Measurements from ENCODE around the gene DTNB. TPM values are rescaled to one million over a fixed set of nuclear protein-coding genes. Genes with fewer than 3 reads are reported as not detected.
"Not testable (repeated sequence)": the region's sequence is repeated elsewhere in the genome, so short reads cannot be mapped to it uniquely, and the experiment has no call there.

DTNB gene
- polyA plus RNA-seq, 1 of the 3 experiments (the other 2 are of a cell fraction), result 15.3 TPM

DNA sequence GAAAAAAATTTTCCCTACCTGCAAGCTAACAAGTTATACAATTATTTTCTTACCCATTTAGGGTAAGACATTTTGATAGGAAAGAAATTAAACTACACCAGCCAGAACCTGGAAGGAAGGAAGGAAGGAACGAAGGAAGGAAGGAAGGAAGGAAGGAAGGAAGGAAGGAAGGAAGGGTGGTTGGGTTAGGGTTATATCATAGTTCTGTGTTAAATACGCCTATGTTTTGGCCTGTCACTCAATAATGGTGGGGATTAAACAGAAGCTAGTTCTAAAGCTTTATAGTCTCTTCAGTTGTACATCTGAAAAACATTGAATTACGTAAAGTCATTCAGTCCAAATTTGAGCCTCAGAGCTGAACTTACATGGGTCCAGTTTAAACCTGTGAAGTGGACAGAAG lies 256.7 kb downstream of the DTNB start (continued):
- no peak for TF ChIP-seq SMC3 (IDR thresholded peaks at IDR 0.05; ENCODE audit: low read depth, low read length)

- H3K4me1 ChIP-seq (ENCODE audit: control insufficient read depth in 1 of 2, insufficient read depth in 2 of 2, low read depth in 1 of 2, low read length in 1 of 2), result peaks cover 6 to 10% of the 10 kb centered on the region in 2 experiments; a peak in 3 of 4 replicates
- CTCF ChIA-PET, result interaction anchor here (0.9 kb wide), 1 partner anchor 25 kb away, joined by 3 read pairs; no protein-coding TSS in a partner anchor
- POLR2A ChIA-PET, result no interaction called here
Measured at GRCh38 chr2:25414781-25415180, 258.6 kb downstream of the DTNB start.

GRCh38 chr2:25413409-25413808 lies 260.0 kb downstream of the DTNB start:
- H3K79me2 ChIP-seq (ENCODE audit: insufficient read depth); H3K9ac ChIP-seq; H3K4me2 ChIP-seq; POLR2A ChIA-PET; DNase-seq; H3K4me3 ChIP-seq (ENCODE audit: low read depth in 2 of 2, low read length in 1 of 2); H4K20me1 ChIP-seq (ENCODE audit: insufficient read depth); H3K27me3 ChIP-seq (ENCODE audit: insufficient read depth); H3F3A ChIP-seq (replicated peaks; ENCODE audit: insufficient read depth); H3K9me3 ChIP-seq; H2AFZ ChIP-seq (ENCODE audit: low read depth); H3K4me1 ChIP-seq (ENCODE audit: control insufficient read depth in 1 of 2, insufficient read depth in 2 of 2, low read depth in 1 of 2, low read length in 1 of 2); H3K27ac ChIP-seq (ENCODE audit: low read depth in 2 of 2, low read length in 1 of 2); H3K36me3 ChIP-seq (replicated peaks in 1 of 2; ENCODE audit: control insufficient read depth in 1 of 2, insufficient read depth in 2 of 2, low read length in 1 of 2); H3K9me2 ChIP-seq: not testable (repeated sequence)
- 86% methylated on average over 7 of the region's 7 CpGs for WGBS (ENCODE audit: low lambda C conversion rate)
- CTCF ChIA-PET, result interaction anchor here (0.9 kb wide), 1 partner anchor 60 kb away, joined by 3 read pairs; no protein-coding TSS in a partner anchor

More at GRCh38 chr2:25414781-25415180, 258.6 kb downstream of the DTNB start:
- Histone ChIP-seq H3K9ac (no peak overlapping the region), H3K4me3 (ENCODE audit: low read depth in 2 of 2, low read length in 1 of 2) (no peak overlapping the region), H3K79me2 (ENCODE audit: insufficient read depth) (no peaks in the 10 kb centered on the region), H3K27ac (ENCODE audit: low read depth in 2 of 2, low read length in 1 of 2) (no peak overlapping the region), H3K36me3 (replicated peaks in 1 of 2; ENCODE audit: control insufficient read depth in 1 of 2, insufficient read depth in 2 of 2, low read length in 1 of 2) (no peaks in the 10 kb centered on the region), H2AFZ (ENCODE audit: low read depth) (no peak overlapping the region), H3K4me2 (no peak overlapping the region), H3K9me3 (no peaks in the 10 kb centered on the region), H3K27me3 (ENCODE audit: insufficient read depth) (no peaks in the 10 kb centered on the region), H3F3A (replicated peaks; ENCODE audit: insufficient read depth) (no peaks in the 10 kb centered on the region), H3K9me2 (no peaks in the 10 kb centered on the region), H4K20me1 (ENCODE audit: insufficient read depth) (no peaks in the 10 kb centered on the region)
- no peak for DNase-seq
- no peak for TF ChIP-seq IRF3 (IDR thresholded peaks at IDR 0.05; ENCODE audit: low read depth, low read length)
- no peak for TF ChIP-seq FOXM1 (IDR thresholded peaks at IDR 0.05; ENCODE audit: low read depth)
- TF ChIP-seq, protein P1, sequence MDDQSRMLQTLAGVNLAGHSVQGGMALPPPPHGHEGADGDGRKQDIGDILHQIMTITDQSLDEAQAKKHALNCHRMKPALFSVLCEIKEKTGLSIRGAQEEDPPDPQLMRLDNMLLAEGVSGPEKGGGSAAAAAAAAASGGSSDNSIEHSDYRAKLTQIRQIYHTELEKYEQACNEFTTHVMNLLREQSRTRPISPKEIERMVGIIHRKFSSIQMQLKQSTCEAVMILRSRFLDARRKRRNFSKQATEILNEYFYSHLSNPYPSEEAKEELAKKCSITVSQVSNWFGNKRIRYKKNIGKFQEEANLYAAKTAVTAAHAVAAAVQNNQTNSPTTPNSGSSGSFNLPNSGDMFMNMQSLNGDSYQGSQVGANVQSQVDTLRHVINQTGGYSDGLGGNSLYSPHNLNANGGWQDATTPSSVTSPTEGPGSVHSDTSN (IDR thresholded peaks at IDR 0.05), result no peak
- no peak for TF ChIP-seq USF1 (IDR thresholded peaks at IDR 0.05; ENCODE audit: borderline replicate concordance, low read depth)
- TF ChIP-seq TEAD4 (IDR thresholded peaks at IDR 0.05; ENCODE audit: borderline replicate concordance, insufficient read depth), result no peak
- TF ChIP-seq MXI1 (IDR thresholded peaks at IDR 0.05; ENCODE audit: low read depth, low read length), result no peak
- TF ChIP-seq NRF1 (IDR thresholded peaks at IDR 0.05; ENCODE audit: low read depth, low read length), result no peak
- TF ChIP-seq SMC3 (IDR thresholded peaks at IDR 0.05; ENCODE audit: low read depth, low read length), result no peak
- TF ChIP-seq JUND (IDR thresholded peaks at IDR 0.05), result no peak
- TF ChIP-seq SIN3A (IDR thresholded peaks at IDR 0.05; ENCODE audit: borderline replicate concordance, low read depth, low read length), result no peak
- no peak for TF ChIP-seq TAF1 (IDR thresholded peaks at IDR 0.05; ENCODE audit: borderline replicate concordance, low read depth, low read length)
- no peak for TF ChIP-seq MEF2A (IDR thresholded peaks at IDR 0.05; ENCODE audit: borderline replicate concordance, low read depth)
- no peak for TF ChIP-seq EZH2phosphoT487 (IDR thresholded peaks at IDR 0.05; ENCODE audit: borderline replicate concordance, low read depth)
- no peak for TF ChIP-seq NFIC (IDR thresholded peaks at IDR 0.05; ENCODE audit: borderline replicate concordance)
- no peak for TF ChIP-seq RAD21 (IDR thresholded peaks at IDR 0.05; ENCODE audit: low read length)
- no peak for TF ChIP-seq MAX (IDR thresholded peaks at IDR 0.05; ENCODE audit: low read depth)
- TF ChIP-seq YY1 (IDR thresholded peaks at IDR 0.05; ENCODE audit: low read depth), result no peak
- TF ChIP-seq EP300 (IDR thresholded peaks at IDR 0.05; ENCODE audit: borderline replicate concordance in 1 of 2, low read depth in 1 of 2, low read length in 1 of 2), result no peak
- TF ChIP-seq CHD2 (IDR thresholded peaks at IDR 0.05; ENCODE audit: low read length, partially characterized antibody), result no peak
- 91% methylated on average over 6 of the region's 6 CpGs for WGBS (ENCODE audit: low lambda C conversion rate)

Measured in SK-N-SH (cell line).